PC-9 (cell line): ENCODE results near the gene SH3BGR.

Experiments
- EZH2 ChIP-seq: fragments of 200-600 bp; sonication (generic); IDR thresholded peaks from 2 replicates; pipeline ENCODE4 v1.8.0; 2017; ENCODE audit warnings: antibody characterized with exemption, low read depth
- TF ChIP-seq, protein P1 (sequence below): fragments of 200-600 bp; sonication (generic); conservative IDR thresholded peaks from 2 replicates; pipeline ENCODE4 v1.6.1; 2017; ENCODE audit warnings: mixed run types, antibody characterized with exemption, mild to moderate bottlenecking, moderate library complexity

DNA sequence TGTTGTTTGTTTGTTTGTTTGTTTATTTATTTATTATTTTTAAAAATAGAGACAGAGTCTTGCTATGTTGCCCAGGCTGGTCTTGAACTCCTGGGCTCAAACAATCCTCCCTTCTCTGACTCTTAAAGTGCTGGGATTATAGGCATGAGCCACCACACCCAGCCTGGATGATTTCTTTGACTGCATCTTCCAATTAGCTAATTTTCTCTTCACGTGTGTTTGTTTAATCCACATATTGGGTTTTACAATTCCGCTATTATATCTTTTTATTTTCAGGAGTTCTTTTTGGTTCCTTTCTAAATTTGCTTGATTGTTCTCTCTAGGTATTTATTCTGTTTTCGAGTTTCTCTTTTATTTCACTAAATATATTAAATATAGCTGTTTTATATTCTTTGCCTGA, 19.8 kb downstream of the SH3BGR start:
- TF ChIP-seq, protein P1, sequence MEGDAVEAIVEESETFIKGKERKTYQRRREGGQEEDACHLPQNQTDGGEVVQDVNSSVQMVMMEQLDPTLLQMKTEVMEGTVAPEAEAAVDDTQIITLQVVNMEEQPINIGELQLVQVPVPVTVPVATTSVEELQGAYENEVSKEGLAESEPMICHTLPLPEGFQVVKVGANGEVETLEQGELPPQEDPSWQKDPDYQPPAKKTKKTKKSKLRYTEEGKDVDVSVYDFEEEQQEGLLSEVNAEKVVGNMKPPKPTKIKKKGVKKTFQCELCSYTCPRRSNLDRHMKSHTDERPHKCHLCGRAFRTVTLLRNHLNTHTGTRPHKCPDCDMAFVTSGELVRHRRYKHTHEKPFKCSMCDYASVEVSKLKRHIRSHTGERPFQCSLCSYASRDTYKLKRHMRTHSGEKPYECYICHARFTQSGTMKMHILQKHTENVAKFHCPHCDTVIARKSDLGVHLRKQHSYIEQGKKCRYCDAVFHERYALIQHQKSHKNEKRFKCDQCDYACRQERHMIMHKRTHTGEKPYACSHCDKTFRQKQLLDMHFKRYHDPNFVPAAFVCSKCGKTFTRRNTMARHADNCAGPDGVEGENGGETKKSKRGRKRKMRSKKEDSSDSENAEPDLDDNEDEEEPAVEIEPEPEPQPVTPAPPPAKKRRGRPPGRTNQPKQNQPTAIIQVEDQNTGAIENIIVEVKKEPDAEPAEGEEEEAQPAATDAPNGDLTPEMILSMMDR = no peak
- no peak for TF ChIP-seq EZH2
